Measurements from ENCODE around the gene CLDN11. TPM values are rescaled to one million over a fixed set of nuclear protein-coding genes. Genes with fewer than 3 reads are reported as not detected.

Gene CLDN11
- polyA plus RNA-seq, 1 experiment, result 5.6 TPM

GRCh38 chr3:170436697-170437096, 18.0 kb downstream of the CLDN11 start:
- Histone ChIP-seq H3K4me3 (ENCODE audit: low read depth, low read length) (no peak overlapping the region), H3K27me3 (ENCODE audit: control insufficient read depth, insufficient read depth, low read length) (no peaks in the 10 kb centered on the region), H3K36me3 (ENCODE audit: control insufficient read depth, insufficient read depth, low read length) (peaks cover 3% of the 10 kb centered on the region)
- no peak for TF ChIP-seq CTCF (IDR thresholded peaks at IDR 0.05; ENCODE audit: insufficient read depth, low read depth, low read length)
- CTCF ChIA-PET, result no interaction called here
- DNase-seq (ENCODE audit: low read depth), result no peak
- POLR2A ChIA-PET, result no interaction called here

GRCh38 chr3:170437176-170437575, 18.5 kb downstream of the CLDN11 start:
- no peak for DNase-seq (ENCODE audit: low read depth)
- Histone ChIP-seq H3K36me3 (ENCODE audit: control insufficient read depth, insufficient read depth, low read length) (peaks cover 3% of the 10 kb centered on the region), H3K27me3 (ENCODE audit: control insufficient read depth, insufficient read depth, low read length) (no peaks in the 10 kb centered on the region), H3K4me3 (ENCODE audit: low read depth, low read length) (no peak overlapping the region)
- no peak for TF ChIP-seq CTCF (IDR thresholded peaks at IDR 0.05; ENCODE audit: insufficient read depth, low read depth, low read length)
- CTCF ChIA-PET, result interaction anchor here (0.5 kb wide), 1 partner anchor 10 kb away, joined by 3 read pairs; no protein-coding TSS in a partner anchor
- POLR2A ChIA-PET, result no interaction called here

- CTCF ChIA-PET, result interaction anchor here (0.5 to 1.5 kb wide), 3 partner anchors 10 to 374 kb away, joined by 3 to 4 read pairs (median 3); no protein-coding TSS in a partner anchor
- POLR2A ChIA-PET, result no interaction called here
Observed at GRCh38 chr3:170437696-170438407, 19.2 kb downstream of the CLDN11 start.

GRCh38 chr3:170438836-170439235, 20.2 kb downstream of the CLDN11 start:
- CTCF ChIA-PET, result interaction anchor here (0.9 to 1.5 kb wide), 4 partner anchors 17 to 373 kb away, joined by 3 to 4 read pairs (median 4); no protein-coding TSS in a partner anchor
- no peak for TF ChIP-seq CTCF (IDR thresholded peaks at IDR 0.05; ENCODE audit: insufficient read depth, low read depth, low read length)
- POLR2A ChIA-PET, result no interaction called here
- Histone ChIP-seq H3K36me3 (ENCODE audit: control insufficient read depth, insufficient read depth, low read length) (0 out of 2 replicates have a peak, but pooled peaks cover 1% of the 10 kb centered on the region), H3K27me3 (ENCODE audit: control insufficient read depth, insufficient read depth, low read length) (no peaks in the 10 kb centered on the region), H3K4me3 (ENCODE audit: low read depth, low read length) (no peak overlapping the region)
- no peak for DNase-seq (ENCODE audit: low read depth)

More at GRCh38 chr3:170437696-170438407, 19.2 kb downstream of the CLDN11 start:
- no peak overlapping the region for H3K4me3 ChIP-seq (ENCODE audit: low read depth, low read length)
- no peaks in the 10 kb centered on the region for H3K27me3 ChIP-seq (ENCODE audit: control insufficient read depth, insufficient read depth, low read length)
- 0 out of 2 replicates have a peak, but pooled peaks cover 1% of the 10 kb centered on the region for H3K36me3 ChIP-seq (ENCODE audit: control insufficient read depth, insufficient read depth, low read length)
- no peak for TF ChIP-seq CTCF (IDR thresholded peaks at IDR 0.05; ENCODE audit: insufficient read depth, low read depth, low read length)
- no peak for DNase-seq (ENCODE audit: low read depth)

GRCh38 chr3:170440344-170440743, 21.7 kb downstream of the CLDN11 start:
- CTCF ChIA-PET, result no interaction called here
- Histone ChIP-seq H3K4me3 (ENCODE audit: low read depth, low read length) (no peak overlapping the region), H3K36me3 (ENCODE audit: control insufficient read depth, insufficient read depth, low read length) (0 out of 2 replicates have a peak, but pooled peaks cover 1% of the 10 kb centered on the region), H3K27me3 (ENCODE audit: control insufficient read depth, insufficient read depth, low read length) (no peaks in the 10 kb centered on the region)
- DNase-seq (ENCODE audit: low read depth), result no peak
- POLR2A ChIA-PET, result no interaction called here
- no peak for TF ChIP-seq CTCF (IDR thresholded peaks at IDR 0.05; ENCODE audit: insufficient read depth, low read depth, low read length)

Measured in BJ (cell line).